ENCODE measurements around the gene KCNT2. TPM values are rescaled to one million over a fixed set of nuclear protein-coding genes. Genes with fewer than 3 reads are reported as not detected.

KCNT2 gene
- total and polyA plus RNA-seq, 10 donors = 0.04 to 1.2 (median 0.99) TPM

DNA sequence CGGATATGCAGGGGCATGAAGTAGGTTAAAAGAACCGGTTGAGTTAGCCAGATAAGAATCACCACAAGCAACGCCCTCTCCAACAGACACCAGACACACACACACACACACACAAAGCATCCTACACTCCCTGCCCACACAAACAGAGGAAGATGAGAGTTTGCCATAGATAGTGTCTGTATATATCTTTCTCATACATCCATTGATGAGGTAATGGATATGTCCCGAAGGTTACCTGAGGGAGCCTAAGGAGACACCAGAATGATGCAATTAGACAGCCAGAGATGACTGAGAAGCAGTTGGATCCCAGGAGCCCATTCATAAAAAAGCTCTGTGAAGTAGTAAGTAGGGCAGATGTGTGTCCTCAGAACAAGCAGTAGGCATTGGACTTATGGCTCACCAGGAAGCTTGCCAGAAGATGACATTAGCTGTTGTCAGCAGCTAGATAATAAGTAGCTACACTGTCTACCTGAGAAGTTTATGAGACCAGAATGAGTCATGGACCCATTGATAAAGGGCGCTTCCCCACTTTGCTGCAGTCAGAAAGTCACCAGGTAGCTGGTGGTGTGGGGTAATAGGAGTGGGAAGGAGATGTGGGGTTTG lies 247.0 kb downstream of the KCNT2 start:
- Histone ChIP-seq H3K36me3 (no peaks in the 10 kb centered on the region), H3K4me3 (no peak overlapping the region), H3K9me3 (no peaks in the 10 kb centered on the region), H3K27me3 (replicated peaks in 1 of 7) (no peaks in the 10 kb centered on the region), H3K27ac (no peak overlapping the region), H3K4me1 (no peaks in the 10 kb centered on the region)
- 78 to 90% (median 86%) methylated on average over 5 of the region's 5 CpGs for WGBS, 5 donors
- TF ChIP-seq POLR2A (IDR thresholded peaks at IDR 0.05) (no peak), POLR2AphosphoS5 (IDR thresholded peaks at IDR 0.05) (no peak)
- TF ChIP-seq, protein P1, sequence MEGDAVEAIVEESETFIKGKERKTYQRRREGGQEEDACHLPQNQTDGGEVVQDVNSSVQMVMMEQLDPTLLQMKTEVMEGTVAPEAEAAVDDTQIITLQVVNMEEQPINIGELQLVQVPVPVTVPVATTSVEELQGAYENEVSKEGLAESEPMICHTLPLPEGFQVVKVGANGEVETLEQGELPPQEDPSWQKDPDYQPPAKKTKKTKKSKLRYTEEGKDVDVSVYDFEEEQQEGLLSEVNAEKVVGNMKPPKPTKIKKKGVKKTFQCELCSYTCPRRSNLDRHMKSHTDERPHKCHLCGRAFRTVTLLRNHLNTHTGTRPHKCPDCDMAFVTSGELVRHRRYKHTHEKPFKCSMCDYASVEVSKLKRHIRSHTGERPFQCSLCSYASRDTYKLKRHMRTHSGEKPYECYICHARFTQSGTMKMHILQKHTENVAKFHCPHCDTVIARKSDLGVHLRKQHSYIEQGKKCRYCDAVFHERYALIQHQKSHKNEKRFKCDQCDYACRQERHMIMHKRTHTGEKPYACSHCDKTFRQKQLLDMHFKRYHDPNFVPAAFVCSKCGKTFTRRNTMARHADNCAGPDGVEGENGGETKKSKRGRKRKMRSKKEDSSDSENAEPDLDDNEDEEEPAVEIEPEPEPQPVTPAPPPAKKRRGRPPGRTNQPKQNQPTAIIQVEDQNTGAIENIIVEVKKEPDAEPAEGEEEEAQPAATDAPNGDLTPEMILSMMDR (IDR thresholded peaks at IDR 0.05 in 8 of 11, conservative IDR thresholded peaks at IDR 0.05 in 3 of 11) = no peak
- DNase-seq = no peak
- intact Hi-C loops (cut with DNase I; ENCODE audit: low total_unique reads) = no loop called here

DNA sequence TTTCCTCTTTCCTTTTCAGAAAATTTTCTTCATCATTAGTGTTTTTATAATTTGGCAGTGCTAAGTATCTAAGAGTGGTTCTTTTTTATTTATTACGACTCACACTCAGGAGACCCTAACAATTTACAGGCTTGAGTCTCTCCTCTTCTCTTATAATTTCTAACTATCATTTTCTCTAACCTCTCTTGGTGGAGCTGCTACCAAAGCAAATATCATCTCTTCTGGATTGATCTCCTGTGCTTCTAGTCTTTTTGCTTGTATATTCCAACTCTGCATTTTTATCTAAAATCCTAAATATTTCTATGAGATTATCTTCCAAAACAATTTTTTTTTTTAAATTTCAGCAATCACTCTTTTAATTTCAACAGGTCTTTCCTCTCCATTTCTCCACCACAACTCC lies 250.3 kb downstream of the KCNT2 start:
- intact Hi-C loops (cut with DNase I; ENCODE audit: low total_unique reads) = no loop called here
- H3K4me3 ChIP-seq = no peak overlapping the region
- 82 to 100% (median 90%) methylated on average over 1 of the region's 1 CpG for WGBS, 5 donors

DNA sequence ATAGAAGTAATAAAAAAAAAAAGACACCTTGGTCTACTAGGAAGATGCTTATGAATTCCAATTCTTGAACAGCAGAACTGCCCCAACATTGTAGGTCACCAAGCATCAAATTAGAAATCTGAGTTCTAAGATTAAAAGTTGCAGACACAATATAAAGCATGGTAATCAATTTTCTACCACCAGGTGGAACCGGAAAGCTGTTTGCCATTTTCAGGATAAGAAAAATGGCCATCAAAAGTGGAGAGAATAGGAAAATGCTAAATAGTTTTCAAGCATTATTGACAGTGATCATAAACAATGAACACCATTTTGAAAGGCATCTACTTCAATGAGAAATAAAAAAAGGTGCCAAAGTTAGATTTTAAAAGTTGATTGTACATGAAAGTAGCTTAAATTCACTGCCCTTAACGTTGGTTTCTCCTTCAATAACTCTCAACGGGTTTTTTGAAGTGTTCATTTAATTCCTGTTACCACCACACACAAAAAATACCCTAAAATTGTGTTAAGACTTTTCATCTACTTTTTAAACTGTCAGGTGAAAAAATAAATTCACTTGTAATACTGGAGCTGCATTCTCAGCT lies 252.9 kb downstream of the KCNT2 start:
- TF ChIP-seq, protein P1 (IDR thresholded peaks at IDR 0.05 in 8 of 11, conservative IDR thresholded peaks at IDR 0.05 in 3 of 11) = peak in 3 of 11 experiments; percentile 16 to 40 (median 28)
- no peak for TF ChIP-seq POLR2AphosphoS5 (IDR thresholded peaks at IDR 0.05)
- no peak for TF ChIP-seq POLR2A (IDR thresholded peaks at IDR 0.05)
- H3K4me1 ChIP-seq = no peaks in the 10 kb centered on the region
- no peak overlapping the region for H3K4me3 ChIP-seq
- no peaks in the 10 kb centered on the region for H3K27me3 ChIP-seq (replicated peaks in 1 of 7)
- 48 to 82% (median 79%) methylated on average over 3 of the region's 3 CpGs for WGBS, 5 donors
- DNase-seq = no peak
- H3K9me3 ChIP-seq = no peaks in the 10 kb centered on the region
- no peaks in the 10 kb centered on the region for H3K36me3 ChIP-seq
- intact Hi-C loops (cut with DNase I; ENCODE audit: low total_unique reads) = no loop called here
- H3K27ac ChIP-seq = no peak overlapping the region

More for the DNA sequence above, 250.3 kb downstream of the KCNT2 start:
- TF ChIP-seq, protein P1 (IDR thresholded peaks at IDR 0.05 in 8 of 11, conservative IDR thresholded peaks at IDR 0.05 in 3 of 11) = no peak
- TF ChIP-seq POLR2A (IDR thresholded peaks at IDR 0.05) (no peak), POLR2AphosphoS5 (IDR thresholded peaks at IDR 0.05) (no peak)
- Histone ChIP-seq H3K27me3 (replicated peaks in 1 of 7) (no peaks in the 10 kb centered on the region), H3K36me3 (no peaks in the 10 kb centered on the region), H3K27ac (no peak overlapping the region), H3K4me1 (no peaks in the 10 kb centered on the region), H3K9me3 (no peaks in the 10 kb centered on the region)
- no peak for DNase-seq

DNA sequence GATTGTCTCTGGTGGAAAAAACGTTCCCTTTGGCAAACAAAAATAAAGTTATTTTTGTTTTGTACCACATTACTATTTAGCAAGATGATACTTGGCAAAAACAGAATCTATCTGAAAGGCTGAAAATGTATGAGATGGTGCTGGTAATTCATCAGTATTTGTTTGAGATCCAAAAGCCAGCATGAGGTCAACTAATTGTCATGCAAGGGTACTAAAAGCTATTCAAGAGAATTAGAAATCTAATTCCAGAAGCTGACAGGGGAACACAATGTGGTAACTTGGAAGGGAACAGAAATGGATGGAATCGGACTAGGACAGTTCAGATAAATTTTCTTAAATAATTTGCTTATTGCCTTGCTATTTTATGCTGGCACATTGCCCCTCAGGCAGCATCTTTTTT lies 263.8 kb downstream of the KCNT2 start:
- Histone ChIP-seq H3K4me3 (no peak overlapping the region), H3K36me3 (no peaks in the 10 kb centered on the region), H3K27me3 (replicated peaks in 1 of 7) (no peaks in the 10 kb centered on the region), H3K4me1 (no peaks in the 10 kb centered on the region), H3K27ac (no peak overlapping the region), H3K9me3 (no peaks in the 10 kb centered on the region)
- WGBS, 5 donors = 47 to 80% (median 65%) methylated on average over 2 of the region's 2 CpGs
- no peak for DNase-seq
- intact Hi-C loops (cut with DNase I; ENCODE audit: low total_unique reads) = no loop called here
- TF ChIP-seq POLR2A (IDR thresholded peaks at IDR 0.05) (no peak), POLR2AphosphoS5 (IDR thresholded peaks at IDR 0.05) (no peak)
- TF ChIP-seq, protein P1 (IDR thresholded peaks at IDR 0.05 in 8 of 11, conservative IDR thresholded peaks at IDR 0.05 in 3 of 11) = no peak

Measured in spleen (tissue), 11 donors.